ENCODE measurements around the gene LYRM4.
"Not testable (repeated sequence)": the region's sequence is repeated elsewhere in the genome, so short reads cannot be mapped to it uniquely, and the experiment has no call there.

The LYRM4 gene

GRCh38 chr6:5071216-5071615, 189.5 kb downstream of the LYRM4 start:
- no peak for DNase-seq

DNA sequence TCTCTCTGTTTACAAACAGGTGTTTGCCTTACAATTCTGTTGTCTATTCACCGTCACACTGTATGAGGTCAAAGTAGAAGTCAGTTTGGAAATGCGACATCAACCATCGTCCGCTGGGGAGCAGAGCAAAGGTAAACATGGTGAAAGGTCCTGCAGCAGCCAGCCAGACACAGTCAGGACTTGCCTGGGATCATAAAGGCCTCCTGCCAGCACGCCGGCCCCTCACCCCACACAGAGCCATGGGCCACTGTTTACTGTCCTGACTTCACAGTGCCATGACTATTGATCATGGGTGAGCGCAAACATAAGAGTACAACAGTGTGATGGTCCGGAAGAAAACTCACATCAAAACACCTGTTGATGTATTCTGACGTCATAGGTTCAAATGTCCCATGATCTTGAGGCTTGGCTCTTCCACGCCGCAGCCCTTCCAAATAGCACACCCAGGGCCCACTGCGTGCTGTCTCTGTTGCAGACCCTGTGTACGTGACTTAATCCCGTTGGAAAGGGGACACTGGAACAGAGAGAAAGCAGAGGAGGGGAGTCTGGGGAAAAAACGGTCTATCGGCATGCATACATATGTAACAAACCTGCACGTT, 192.5 kb downstream of the LYRM4 start:
- no peak for DNase-seq

DNA sequence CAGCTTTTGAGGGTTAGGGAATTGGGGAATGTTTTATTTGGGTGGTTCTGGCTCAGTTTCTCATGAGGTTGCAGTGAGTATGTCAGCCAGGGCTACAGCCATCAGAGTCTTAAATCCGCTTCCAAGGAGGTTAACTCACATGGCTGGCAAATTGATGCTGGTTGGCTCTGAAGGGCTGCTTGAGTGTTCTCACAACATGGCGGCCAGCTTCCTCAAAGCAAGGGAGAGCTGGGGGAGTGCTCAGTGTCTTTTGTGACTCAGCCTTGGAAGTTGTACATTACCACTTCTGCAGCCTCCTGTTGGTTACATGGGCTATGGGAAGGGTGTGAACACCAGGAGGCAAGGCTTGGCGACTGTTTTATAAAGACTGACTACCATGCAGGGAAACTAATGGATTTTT, 193.4 kb downstream of the LYRM4 start:
- no peak for DNase-seq

GRCh38 chr6:5066456-5067093, 194.2 kb downstream of the LYRM4 start:
- DNase-seq, result no peak

GRCh38 chr6:5063617-5064016, 197.1 kb downstream of the LYRM4 start:
- no peak for DNase-seq

DNA sequence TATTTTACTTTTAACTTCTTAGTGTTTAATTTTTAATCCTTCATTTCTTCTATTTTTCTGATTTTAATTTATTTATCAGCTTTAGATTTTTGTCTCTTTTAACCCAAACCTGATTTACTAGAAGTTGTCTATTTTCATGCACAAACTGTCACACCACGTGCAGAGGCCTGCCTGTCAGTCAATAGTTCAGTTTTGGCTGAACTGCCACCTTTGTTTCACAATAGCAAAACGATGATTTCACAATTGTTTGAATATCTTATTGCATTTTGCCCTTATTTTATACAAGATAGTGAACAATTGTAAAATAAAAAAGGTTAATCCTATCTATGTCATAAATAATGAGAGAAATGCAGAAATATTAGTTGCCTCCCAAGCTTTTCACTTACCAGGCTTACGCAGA, 199.6 kb downstream of the LYRM4 start:
- no peak for DNase-seq

DNA sequence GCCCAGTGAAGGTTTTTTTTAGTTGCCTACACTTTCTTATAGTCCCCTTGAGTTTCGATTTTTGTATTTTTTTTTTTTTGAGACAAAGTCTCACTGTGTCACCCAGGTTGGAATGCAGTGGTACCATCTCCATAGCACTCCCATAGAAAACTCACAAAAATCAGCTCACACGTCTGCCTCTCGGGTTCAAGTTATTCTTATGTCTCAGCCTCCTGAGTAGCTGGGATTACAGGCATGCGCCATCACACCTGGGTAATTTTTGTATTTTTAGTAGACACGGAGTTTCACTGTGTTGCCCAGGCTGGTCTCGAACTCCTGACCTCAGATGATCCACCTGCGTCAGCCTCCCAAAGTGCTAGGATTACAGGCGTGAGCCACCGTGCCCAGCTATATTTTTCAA, 200.3 kb downstream of the LYRM4 start:
- DNase-seq, result not testable (repeated sequence)

- DNase-seq, result no peak
Observed at GRCh38 chr6:5059036-5059896, 201.5 kb downstream of the LYRM4 start.
